ENCODE measurements around the gene BMP5.

DNA sequence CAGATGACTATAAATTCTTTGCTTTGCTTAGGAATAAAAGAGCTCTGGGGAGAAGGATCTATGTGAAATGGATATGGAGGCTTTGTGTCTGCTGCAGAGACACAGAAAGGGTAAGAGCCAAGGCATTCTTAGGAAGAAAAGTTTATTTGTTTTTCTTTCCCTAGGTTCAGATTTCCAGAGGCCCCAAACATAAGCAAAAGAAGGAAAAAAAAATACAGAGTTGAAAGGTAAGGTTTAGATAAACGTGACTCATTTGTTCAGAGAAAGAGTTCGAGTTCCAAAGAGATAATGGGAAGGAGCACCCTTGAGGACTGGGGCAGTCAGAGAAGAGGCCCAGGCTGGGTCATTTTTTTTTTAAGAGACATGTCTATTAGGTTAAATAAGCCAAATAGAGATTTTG lies 27.4 kb upstream of the BMP5 start:
- TF ChIP-seq, protein P1, sequence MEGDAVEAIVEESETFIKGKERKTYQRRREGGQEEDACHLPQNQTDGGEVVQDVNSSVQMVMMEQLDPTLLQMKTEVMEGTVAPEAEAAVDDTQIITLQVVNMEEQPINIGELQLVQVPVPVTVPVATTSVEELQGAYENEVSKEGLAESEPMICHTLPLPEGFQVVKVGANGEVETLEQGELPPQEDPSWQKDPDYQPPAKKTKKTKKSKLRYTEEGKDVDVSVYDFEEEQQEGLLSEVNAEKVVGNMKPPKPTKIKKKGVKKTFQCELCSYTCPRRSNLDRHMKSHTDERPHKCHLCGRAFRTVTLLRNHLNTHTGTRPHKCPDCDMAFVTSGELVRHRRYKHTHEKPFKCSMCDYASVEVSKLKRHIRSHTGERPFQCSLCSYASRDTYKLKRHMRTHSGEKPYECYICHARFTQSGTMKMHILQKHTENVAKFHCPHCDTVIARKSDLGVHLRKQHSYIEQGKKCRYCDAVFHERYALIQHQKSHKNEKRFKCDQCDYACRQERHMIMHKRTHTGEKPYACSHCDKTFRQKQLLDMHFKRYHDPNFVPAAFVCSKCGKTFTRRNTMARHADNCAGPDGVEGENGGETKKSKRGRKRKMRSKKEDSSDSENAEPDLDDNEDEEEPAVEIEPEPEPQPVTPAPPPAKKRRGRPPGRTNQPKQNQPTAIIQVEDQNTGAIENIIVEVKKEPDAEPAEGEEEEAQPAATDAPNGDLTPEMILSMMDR (IDR thresholded peaks at IDR 0.05; ENCODE audit: insufficient read depth, low read depth, low read length): no peak
- TF ChIP-seq EZH2 (IDR thresholded peaks at IDR 0.05; ENCODE audit: insufficient read depth, low read length): no peak
